Nephron (organoid): ENCODE data around the gene LAMA2.
"Not testable (repeated sequence)": the region's sequence is repeated elsewhere in the genome, so short reads cannot be mapped to it uniquely, and the experiment has no call there.

Experiments used
- H3K27ac Mint-ChIP-seq, 3 experiments: 2 replicates each; pipeline ENCODE4 v1.8.0; 2020; ENCODE audit warnings: mixed read lengths in 3 of 3, mild to moderate bottlenecking in 2 of 3, moderate library complexity in 1 of 3
- H3K27me3 Mint-ChIP-seq: 2 replicates; pipeline ENCODE4 v1.8.0; 2021; ENCODE audit warnings: low read depth, mild to moderate bottlenecking, moderate library complexity, mixed read lengths
- H3K36me3 Mint-ChIP-seq: 2 replicates; pipeline ENCODE4 v1.8.0; 2020; ENCODE audit warnings: low read depth, mixed read lengths
- H3K4me1 Mint-ChIP-seq: 2 replicates; pipeline ENCODE4 v1.8.0; 2020; ENCODE audit warnings: mixed read lengths
- H3K4me3 Mint-ChIP-seq, 3 experiments: 2 replicates each; pipeline ENCODE4 v1.8.0; 2020; ENCODE audit warnings: mild to moderate bottlenecking in 3 of 3, mixed read lengths in 3 of 3, moderate library complexity in 2 of 3
- H3K9me3 Mint-ChIP-seq: 2 replicates; pipeline ENCODE4 v1.8.0; 2020; ENCODE audit warnings: mixed read lengths
- TF ChIP-seq, protein P1 (sequence below), 3 experiments: fragments of 200-600 bp; sonication (generic); IDR thresholded peaks; one replicate each; pipeline ENCODE4 v1.5.0; 2021; ENCODE audit warnings: antibody characterized with exemption in 3 of 3; ENCODE audit not compliant: unreplicated experiment in 3 of 3

The LAMA2 gene

DNA sequence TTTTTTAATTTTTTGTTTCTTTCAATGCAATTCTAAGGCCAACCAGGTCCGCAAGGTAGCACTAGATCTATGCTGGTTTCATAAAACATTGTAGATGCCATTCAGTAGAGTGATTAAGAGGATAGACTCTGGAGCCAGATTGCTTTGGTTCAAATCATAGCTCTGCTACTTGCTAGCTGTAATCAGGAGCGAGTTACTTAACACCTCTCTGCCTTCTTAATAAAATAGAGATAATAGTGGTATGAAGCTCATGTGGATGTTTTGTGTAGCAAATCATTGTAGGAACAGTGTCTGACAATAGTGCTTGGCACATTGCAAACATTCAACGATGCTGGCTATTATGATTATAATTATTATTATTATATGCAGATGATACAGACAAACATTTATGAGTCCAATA is 164.9 kb downstream of the LAMA2 start:
- H3K9me3 Mint-ChIP-seq: peaks cover 9% of the 10 kb centered on the region
- H3K4me3 Mint-ChIP-seq: no peak overlapping the region
- peaks cover 4% of the 10 kb centered on the region for H3K36me3 Mint-ChIP-seq
- TF ChIP-seq, protein P1, sequence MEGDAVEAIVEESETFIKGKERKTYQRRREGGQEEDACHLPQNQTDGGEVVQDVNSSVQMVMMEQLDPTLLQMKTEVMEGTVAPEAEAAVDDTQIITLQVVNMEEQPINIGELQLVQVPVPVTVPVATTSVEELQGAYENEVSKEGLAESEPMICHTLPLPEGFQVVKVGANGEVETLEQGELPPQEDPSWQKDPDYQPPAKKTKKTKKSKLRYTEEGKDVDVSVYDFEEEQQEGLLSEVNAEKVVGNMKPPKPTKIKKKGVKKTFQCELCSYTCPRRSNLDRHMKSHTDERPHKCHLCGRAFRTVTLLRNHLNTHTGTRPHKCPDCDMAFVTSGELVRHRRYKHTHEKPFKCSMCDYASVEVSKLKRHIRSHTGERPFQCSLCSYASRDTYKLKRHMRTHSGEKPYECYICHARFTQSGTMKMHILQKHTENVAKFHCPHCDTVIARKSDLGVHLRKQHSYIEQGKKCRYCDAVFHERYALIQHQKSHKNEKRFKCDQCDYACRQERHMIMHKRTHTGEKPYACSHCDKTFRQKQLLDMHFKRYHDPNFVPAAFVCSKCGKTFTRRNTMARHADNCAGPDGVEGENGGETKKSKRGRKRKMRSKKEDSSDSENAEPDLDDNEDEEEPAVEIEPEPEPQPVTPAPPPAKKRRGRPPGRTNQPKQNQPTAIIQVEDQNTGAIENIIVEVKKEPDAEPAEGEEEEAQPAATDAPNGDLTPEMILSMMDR (IDR thresholded peaks at IDR 0.05; ENCODE audit: unreplicated experiment in 3 of 3): no peak
- no peaks in the 10 kb centered on the region for H3K27me3 Mint-ChIP-seq
- H3K4me1 Mint-ChIP-seq: no peaks in the 10 kb centered on the region
- no peak overlapping the region for H3K27ac Mint-ChIP-seq

DNA sequence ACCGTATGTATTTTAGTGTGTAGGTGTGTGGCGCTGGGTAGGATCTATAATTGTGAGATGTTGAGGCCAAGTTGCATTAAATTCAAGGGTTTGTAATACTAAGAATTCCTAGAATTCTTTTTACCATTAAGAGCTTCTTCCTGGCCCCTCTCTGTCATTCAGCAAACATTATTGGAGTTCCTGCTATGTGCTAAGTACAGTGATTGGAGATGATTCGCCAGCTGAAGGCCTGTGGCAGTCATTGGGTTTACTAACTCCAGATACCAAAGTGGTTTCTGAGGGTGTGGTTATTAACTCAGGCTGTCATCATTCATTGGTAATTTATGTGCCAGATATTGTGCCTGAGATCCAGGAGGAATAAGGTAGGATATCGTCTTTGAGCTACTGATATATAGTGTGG is 167.1 kb downstream of the LAMA2 start:
- Mint-ChIP-seq H3K36me3 (peaks cover 4% of the 10 kb centered on the region), H3K4me3 (no peak overlapping the region)

DNA sequence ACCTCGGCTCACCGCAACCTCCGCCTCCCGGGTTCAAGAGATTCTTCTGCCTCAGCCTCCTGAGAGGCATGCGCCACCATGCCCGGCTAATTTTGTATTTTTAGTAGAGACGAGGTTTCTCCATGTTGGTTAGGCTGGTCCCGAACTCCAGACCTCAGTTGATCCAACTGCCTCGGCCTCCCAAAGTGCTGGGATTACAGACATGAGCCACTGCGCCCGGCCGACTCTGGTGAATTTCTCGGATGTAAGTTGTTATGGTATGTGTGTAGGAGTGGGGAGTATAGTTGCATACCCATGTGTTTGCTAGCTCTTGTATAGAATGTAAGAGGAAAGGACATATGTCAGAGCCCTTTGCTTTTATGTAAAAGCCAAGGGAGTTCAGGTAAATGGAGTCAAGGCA is 170.2 kb downstream of the LAMA2 start:
- H3K4me3 Mint-ChIP-seq, H3K36me3 Mint-ChIP-seq, H3K27me3 Mint-ChIP-seq, H3K9me3 Mint-ChIP-seq, H3K27ac Mint-ChIP-seq, H3K4me1 Mint-ChIP-seq: not testable (repeated sequence)

More for the DNA sequence above, 167.1 kb downstream of the LAMA2 start:
- no peaks in the 10 kb centered on the region for H3K4me1 Mint-ChIP-seq
- TF ChIP-seq, protein P1 (IDR thresholded peaks at IDR 0.05; ENCODE audit: unreplicated experiment in 3 of 3): no peak
- H3K9me3 Mint-ChIP-seq: peaks cover 3% of the 10 kb centered on the region
- H3K27me3 Mint-ChIP-seq: no peaks in the 10 kb centered on the region
- H3K27ac Mint-ChIP-seq: no peak overlapping the region

DNA sequence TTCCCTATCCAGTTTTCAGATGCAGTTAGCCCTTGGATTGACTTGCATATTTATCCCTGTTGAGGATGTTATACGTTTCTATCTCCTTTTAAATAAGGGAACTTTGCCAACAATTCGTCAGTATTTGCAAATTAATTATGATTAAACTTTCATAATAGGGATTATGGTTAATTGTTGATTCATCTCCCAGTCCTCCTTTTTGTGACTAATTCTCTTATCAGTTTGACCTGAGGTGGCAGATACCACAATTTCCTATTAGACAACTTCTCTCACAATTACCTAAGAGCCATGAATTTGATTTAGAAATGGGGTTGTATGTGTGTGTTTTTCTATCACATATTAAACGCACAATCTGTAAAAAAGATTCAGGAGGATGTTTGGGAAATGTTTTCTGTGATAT is 172.9 kb downstream of the LAMA2 start:
- TF ChIP-seq, protein P1 (IDR thresholded peaks at IDR 0.05; ENCODE audit: unreplicated experiment in 3 of 3): no peak
- Mint-ChIP-seq H3K36me3 (peaks cover 4% of the 10 kb centered on the region), H3K4me1 (no peaks in the 10 kb centered on the region), H3K27me3 (no peaks in the 10 kb centered on the region), H3K4me3 (no peak overlapping the region), H3K9me3 (peaks cover 3% of the 10 kb centered on the region), H3K27ac (no peak overlapping the region)

DNA sequence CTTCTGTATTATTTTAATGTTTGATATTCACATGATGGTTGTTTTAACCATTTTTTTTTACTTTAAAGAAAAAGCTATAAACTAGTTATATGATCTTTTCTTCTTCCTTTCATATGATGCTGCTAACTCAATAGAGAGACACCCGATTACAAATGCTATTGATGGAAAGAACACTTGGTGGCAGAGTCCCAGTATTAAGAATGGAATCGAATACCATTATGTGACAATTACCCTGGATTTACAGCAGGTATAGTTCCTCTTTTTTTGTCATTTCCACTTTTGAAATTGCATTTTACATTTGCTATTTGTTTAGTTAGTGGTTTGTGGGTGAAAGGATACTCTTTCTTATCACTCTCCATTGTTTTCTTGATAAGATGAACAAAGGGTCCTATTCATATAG is 176.7 kb downstream of the LAMA2 start:
- H3K4me1 Mint-ChIP-seq: no peaks in the 10 kb centered on the region
- peaks cover 6% of the 10 kb centered on the region for H3K9me3 Mint-ChIP-seq
- H3K27me3 Mint-ChIP-seq: no peaks in the 10 kb centered on the region
- H3K36me3 Mint-ChIP-seq: peaks cover 4% of the 10 kb centered on the region
- H3K4me3 Mint-ChIP-seq: no peak overlapping the region
- no peak overlapping the region for H3K27ac Mint-ChIP-seq
- TF ChIP-seq, protein P1 (IDR thresholded peaks at IDR 0.05; ENCODE audit: unreplicated experiment in 3 of 3): no peak

DNA sequence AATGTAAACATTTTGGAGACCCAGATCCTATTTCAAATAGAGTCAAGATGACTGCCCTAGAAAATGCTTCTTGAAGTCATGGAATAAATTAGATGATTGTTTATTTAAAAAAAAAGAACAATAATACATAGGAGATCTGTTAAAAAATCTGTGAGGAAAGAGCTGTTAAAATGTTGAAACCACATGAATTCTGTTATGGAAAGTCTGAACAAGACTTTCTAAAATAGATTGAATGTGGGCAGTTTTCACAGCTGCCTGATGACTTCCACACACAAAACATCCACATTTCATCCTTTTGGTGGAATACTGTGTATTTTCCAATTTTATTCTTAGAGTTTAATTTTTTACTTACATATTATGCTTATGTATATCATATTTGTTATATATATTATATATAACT is 186.1 kb downstream of the LAMA2 start:
- Mint-ChIP-seq H3K36me3 (peaks cover 14% of the 10 kb centered on the region), H3K27me3 (no peaks in the 10 kb centered on the region), H3K9me3 (peaks cover 21% of the 10 kb centered on the region), H3K4me3 (no peak overlapping the region), H3K4me1 (peaks cover under 1% of the 10 kb centered on the region), H3K27ac (no peak overlapping the region)
- TF ChIP-seq, protein P1 (IDR thresholded peaks at IDR 0.05; ENCODE audit: unreplicated experiment in 3 of 3): no peak
